ENCODE measurements around the gene RHOBTB1.
A peak's percentile ranks its signal among the peaks of the same experiment; 100 is the strongest.

RHOBTB1 gene

GRCh38 chr10:60942788-60943315, 1.1 kb downstream of the RHOBTB1 start:
- peak; percentile 60 for DNase-seq (ENCODE audit: low read depth)
- peak overlapping the region; percentile 74 for H3K4me3 ChIP-seq (ENCODE audit: low read length)
- TF ChIP-seq, protein P1, sequence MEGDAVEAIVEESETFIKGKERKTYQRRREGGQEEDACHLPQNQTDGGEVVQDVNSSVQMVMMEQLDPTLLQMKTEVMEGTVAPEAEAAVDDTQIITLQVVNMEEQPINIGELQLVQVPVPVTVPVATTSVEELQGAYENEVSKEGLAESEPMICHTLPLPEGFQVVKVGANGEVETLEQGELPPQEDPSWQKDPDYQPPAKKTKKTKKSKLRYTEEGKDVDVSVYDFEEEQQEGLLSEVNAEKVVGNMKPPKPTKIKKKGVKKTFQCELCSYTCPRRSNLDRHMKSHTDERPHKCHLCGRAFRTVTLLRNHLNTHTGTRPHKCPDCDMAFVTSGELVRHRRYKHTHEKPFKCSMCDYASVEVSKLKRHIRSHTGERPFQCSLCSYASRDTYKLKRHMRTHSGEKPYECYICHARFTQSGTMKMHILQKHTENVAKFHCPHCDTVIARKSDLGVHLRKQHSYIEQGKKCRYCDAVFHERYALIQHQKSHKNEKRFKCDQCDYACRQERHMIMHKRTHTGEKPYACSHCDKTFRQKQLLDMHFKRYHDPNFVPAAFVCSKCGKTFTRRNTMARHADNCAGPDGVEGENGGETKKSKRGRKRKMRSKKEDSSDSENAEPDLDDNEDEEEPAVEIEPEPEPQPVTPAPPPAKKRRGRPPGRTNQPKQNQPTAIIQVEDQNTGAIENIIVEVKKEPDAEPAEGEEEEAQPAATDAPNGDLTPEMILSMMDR (conservative IDR thresholded peaks at IDR 0.05; ENCODE audit: low read length): no peak

- peak overlapping the region; percentile 74 for H3K4me3 ChIP-seq (ENCODE audit: low read length)
- no peak for DNase-seq (ENCODE audit: low read depth)
- TF ChIP-seq, protein P1 (conservative IDR thresholded peaks at IDR 0.05; ENCODE audit: low read length): no peak
Measured at GRCh38 chr10:60942134-60942787, 1.7 kb downstream of the RHOBTB1 start.

- no peak overlapping the region for H3K4me3 ChIP-seq (ENCODE audit: low read length)
Measured at GRCh38 chr10:60940446-60940845, 3.5 kb downstream of the RHOBTB1 start.

DNA sequence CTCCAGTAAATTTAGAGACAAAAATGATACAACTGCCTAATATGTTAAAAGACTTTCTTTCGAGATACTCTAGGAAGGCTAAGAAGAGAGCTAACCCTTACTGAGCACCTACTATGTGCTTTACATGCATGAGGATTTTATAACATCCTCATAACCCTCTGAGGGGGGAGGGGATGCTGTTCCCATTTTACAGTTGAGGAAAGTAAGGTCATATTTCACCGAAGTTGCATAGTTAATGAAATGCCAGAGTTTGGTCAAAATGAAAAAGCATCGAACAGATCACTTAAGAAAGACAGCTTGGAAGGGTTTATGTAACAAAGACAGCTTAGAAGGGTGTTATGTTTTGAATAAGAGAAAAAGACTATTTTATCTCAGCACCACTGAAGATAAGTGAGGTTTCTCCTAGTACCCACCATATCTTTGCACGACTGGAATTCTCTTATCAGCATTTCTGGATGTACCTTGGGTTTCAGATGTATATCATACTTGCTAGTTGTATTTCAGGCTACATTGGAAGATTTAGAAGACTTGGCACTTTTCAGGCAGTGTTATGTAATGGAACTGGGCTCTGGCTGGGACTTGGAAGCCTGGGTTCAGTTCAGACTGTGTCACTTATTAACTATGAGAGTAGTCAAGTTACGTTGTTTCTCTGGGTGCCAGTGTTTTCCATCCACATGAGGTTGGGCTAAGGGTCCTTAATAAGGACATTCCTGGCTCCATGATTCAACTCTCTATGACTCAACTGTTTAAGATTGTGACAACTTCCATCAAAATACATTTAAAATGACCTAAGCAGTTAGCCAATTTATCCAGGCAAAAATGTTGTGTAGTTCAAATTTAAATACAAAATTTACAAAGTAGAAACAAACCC, 6.0 kb downstream of the RHOBTB1 start:
- DNase-seq (ENCODE audit: low read depth): peak; percentile 75
- TF ChIP-seq, protein P1 (conservative IDR thresholded peaks at IDR 0.05; ENCODE audit: low read length): no peak
- no peak overlapping the region for H3K4me3 ChIP-seq (ENCODE audit: low read length)

More at GRCh38 chr10:60940446-60940845, 3.5 kb downstream of the RHOBTB1 start:
- TF ChIP-seq, protein P1 (conservative IDR thresholded peaks at IDR 0.05; ENCODE audit: low read length): no peak
- peak; percentile 37 for DNase-seq (ENCODE audit: low read depth)

DNA sequence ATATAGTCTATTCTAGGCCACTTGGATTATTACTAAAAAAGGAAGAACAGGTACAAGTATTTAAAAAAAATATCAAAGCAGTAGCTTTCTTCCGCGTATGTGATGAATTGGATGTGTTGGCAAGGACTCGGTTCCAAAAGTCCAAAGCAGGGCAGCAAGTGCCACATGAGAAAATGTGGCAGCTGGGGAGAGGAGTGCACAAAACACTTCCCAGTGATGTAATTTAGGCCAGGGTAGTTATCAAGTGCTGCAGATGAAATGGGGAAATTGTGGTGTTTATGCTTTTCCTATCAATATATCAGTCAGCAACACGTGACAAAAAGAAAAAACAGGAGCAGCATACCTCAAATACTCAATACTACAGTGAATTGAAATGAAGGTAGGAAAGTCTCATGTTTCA, 7.0 kb downstream of the RHOBTB1 start:
- TF ChIP-seq, protein P1 (conservative IDR thresholded peaks at IDR 0.05; ENCODE audit: low read length): no peak

GRCh38 chr10:60934215-60935175, 9.5 kb downstream of the RHOBTB1 start:
- H3K4me3 ChIP-seq (ENCODE audit: low read length): no peak overlapping the region
- DNase-seq (ENCODE audit: low read depth): no peak
- TF ChIP-seq, protein P1 (conservative IDR thresholded peaks at IDR 0.05; ENCODE audit: low read length): no peak

More for the DNA sequence above, 7.0 kb downstream of the RHOBTB1 start:
- no peak overlapping the region for H3K4me3 ChIP-seq (ENCODE audit: low read length)
- no peak for DNase-seq (ENCODE audit: low read depth)

All from AG10803 (cell line).